GM15510 (cell line): ENCODE results near the gene LBX2.

Experiments used
- POLR2A ChIP-seq: IDR thresholded peaks from 3 replicates; pipeline ENCODE4 v1.6.1; 2011; ENCODE audit warnings: borderline replicate concordance; ENCODE audit not compliant: insufficient read length; ENCODE audit errors: extremely low read depth

The LBX2 gene

DNA sequence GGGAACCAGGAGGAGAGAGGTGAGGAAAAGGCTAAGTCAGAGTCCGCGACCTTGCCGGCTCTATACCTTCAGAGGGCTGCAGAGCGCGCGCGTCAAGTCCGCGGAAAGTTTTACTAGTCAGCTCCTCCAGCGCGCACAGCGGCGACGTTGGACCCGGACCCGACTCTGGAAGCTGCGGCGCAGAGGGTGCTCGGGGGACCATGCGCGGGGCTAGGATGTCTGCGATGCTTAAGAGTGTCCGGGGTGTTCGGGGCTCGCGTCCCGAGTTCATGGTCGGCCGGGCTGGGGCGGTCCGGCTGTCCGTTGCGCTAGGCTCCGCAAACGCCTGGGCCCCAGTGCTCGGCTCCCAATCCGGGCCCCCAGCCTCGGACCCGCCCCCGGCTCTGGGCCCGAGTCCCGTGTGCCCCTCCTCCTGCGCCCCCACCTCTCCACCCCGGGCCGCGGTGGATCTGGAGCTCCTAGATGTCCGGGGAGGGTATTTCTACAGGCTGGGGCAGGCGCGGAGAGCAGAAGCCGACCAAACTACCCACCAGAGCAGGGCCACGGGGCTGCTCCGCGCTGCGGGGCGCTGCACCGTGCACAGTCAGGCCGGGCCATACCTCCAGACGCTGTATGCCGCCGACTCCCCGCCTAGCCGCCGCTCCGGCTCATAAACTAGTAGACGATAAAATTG, at the start of gene LBX2:
LBX2 (minus strand) TSS at position 337 of the 673 bp plus-strand sequence; CDS start at position 271, 66 bp downstream.
- no peak for TF ChIP-seq POLR2A

DNA sequence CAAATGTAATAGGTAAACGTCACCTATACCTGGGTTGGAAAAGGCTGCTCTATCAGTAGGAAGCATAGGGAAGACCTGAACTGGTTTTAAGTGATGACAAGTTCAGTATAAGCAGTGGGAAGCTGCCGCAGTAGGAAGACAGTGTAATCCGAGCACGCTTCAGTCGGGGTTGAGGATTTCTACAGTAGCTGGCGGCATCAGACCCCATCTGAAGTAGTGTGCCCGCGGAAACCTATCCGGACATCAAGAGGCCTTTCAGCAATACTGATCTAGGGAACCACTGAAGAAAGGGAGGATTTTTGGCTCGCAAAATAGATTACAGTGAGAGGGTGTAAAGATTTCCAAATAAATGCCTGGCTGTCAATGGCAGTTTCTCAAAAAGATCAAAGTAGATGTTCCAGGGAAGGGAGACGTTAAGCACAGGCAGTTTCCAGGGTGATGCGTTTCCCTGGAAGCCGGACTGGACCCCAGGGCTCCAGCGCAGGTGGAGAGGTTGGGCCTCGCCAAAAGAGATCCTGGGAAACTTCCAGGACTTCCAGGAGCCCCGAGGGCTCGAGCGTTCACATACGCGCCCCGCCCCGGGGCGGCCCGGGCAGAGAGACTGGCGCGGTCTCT, 49.0 kb upstream of the LBX2 start:
- no peak for TF ChIP-seq POLR2A

DNA sequence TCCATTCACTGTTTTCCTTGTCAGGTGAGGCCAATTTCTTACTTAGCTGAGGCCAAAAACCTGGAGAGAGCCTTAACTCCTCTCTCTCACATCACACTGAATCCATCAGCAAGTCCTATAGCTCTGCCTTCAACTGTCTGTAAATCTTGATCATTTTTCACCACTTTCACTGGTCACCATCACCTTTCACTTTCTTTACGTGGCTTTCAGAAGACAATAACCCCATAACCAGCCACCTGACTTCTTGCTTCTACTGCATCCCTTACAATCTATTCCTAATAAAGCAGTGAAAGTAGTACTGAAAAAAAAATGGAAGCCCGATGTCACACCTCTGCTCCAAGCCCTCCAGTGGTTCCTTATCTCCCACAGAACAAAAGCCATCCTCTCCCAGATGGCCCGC, 46.6 kb upstream of the LBX2 start:
- no peak for TF ChIP-seq POLR2A

DNA sequence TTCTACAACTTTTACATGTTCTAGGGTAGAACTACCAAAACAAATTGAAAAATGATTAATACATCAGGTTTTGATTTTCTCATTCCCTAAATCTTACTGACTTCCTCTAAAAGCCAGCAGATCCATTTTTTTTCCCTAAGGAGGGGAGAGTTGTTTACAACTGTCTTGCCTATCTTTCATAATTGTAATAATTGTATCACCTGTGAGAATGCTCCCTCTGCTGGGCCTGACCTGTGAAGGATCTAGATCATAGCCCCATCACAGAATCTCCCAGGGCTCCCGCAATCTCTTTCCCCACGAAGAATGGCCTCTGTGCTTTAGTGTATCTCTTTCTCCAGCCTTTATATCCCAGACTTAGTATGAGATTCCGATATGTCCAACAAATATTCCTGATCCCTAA, 45.2 kb upstream of the LBX2 start:
- TF ChIP-seq POLR2A: no peak

DNA sequence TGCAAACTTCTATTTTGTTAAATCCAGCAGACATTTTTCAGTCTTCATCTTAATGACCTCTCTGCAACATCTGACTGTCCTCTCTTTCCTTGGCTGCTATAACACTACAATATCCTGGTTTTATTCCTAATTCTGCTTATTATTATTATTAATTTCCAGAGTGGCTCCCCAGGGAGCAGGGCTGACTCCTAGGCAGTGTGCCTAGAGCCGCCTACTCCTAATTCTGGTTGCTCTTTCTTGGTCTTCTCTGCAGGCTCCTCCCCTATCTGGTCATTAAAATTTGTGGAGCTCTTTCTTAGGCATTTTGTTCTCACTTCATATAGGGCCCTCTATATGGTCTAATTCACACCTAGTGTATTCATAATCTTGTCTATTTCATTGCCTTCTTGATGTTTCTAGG, 43.6 kb upstream of the LBX2 start:
- no peak for TF ChIP-seq POLR2A

DNA sequence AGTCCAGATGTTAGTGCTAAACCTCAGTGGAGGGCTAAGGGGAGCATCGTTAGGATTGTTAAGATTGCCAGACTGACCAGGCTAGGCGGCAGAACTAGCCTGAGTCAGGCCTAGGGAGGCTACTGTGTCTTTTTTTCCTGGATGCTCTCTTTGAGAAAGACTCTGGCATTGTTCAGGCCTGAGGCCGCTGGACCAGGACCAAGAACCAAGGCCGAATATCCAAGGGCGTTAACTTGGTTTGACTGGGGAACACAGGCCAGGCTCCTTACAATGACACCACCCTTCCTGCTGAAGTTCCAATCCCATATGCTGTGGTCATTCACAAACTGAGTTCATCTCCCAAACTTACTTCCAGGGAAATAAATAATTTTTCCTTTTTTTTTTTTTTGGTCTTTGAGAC, 40.9 kb upstream of the LBX2 start:
- TF ChIP-seq POLR2A: no peak

- TF ChIP-seq POLR2A: no peak
Measured at GRCh38 chr2:74538881-74539339, 39.5 kb upstream of the LBX2 start.

DNA sequence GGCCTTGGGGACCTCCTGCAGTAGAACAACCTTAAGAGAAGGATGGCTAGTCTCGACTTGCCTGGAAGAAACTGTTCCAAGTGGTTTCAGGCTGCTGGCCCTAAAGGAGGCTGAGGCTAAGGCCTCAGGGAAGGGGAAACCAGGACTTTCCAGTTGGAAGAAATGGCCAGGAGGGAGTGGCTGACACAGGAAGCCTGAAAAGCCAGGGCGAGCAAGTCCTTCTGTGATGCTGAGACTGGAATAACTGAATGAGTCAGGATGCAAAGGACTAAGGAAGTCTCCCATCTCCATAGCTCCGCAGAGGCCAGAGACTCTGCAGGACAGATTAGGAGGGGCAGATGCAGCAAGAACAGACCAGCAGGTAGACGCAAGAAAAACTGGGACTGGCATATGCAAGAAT, 37.7 kb upstream of the LBX2 start:
- no peak for TF ChIP-seq POLR2A

DNA sequence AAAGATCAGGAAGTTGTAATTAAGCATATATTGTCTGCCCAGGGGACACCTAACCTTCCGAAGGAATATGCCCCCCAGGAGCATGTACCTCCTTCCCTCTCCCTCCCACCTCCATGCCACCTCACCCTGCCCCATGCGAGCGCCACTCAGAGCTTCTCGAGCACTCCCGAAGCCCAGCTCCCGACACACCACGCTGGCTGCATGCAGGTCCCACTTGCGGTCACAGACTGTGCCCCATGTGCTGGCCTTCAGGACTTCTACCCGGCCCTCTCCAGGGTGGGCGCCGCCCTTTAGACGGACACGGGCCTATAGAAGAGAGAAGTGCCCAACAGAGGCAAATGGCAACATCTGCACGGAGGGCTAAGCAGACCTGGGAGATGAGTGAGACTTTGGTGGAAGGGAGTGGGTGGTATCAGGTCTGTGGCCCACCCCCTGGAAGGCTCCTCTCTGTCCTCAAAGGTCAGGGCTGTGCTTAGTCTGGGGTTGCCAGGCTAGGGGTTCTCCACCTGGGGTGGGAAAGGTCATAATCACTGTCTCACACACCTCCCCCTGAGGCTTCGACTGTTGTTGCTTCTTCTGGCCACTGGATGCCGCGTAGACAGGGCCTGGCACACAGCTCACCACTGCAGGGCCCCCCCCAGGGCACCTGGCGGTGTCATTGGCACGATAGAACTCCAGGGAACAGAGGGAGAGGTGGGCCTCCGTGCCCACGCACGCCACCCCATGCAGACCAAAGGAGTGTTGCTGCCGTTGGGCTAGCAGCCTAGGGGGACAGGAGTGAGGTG, 37.0 kb upstream of the LBX2 start:
- TF ChIP-seq POLR2A: no peak

DNA sequence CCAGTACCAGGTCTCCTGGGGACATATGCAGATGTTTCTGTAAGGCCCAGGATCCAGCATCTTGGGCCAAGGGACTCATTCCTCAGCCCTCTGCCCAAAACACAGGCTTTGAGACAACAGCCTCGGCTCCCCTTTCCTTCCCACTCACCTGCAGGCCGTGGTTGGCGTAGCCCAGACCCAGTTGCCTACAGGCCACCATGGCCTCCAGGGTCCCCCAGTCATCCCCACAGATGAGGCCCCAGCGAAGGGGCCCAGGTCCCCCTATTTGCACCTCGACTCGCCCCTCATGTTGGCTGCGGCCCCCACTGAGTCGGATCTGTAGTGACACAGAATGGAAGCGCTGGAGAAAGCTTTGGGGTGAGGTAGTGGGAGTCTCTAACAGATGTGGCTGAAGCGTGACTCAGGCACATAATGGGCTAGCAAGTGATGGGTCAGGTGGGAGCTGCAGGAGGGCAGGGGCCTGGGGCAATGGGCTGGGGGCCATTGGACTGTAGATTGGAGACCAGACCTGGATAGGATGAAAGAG, 36.1 kb upstream of the LBX2 start:
- no peak for TF ChIP-seq POLR2A

- no peak for TF ChIP-seq POLR2A
Measured at GRCh38 chr2:74534411-74534810, 35.0 kb upstream of the LBX2 start.

GRCh38 chr2:74533464-74533863, 34.1 kb upstream of the LBX2 start:
- TF ChIP-seq POLR2A: no peak

- no peak for TF ChIP-seq POLR2A
Measured at GRCh38 chr2:74532222-74532621, 32.8 kb upstream of the LBX2 start.

- TF ChIP-seq POLR2A: no peak
Measured at GRCh38 chr2:74531666-74532065, 32.3 kb upstream of the LBX2 start.
